COLO668 (cell line): ENCODE data around the gene TMEM163.
A peak's percentile ranks its signal among the peaks of the same experiment; 100 is the strongest.
"Not testable (repeated sequence)": the region's sequence is repeated elsewhere in the genome, so short reads cannot be mapped to it uniquely, and the experiment has no call there.

Experiments used
- DNase-seq: peaks from one replicate; lab custom pipeline; 2025; ENCODE audit not compliant: unreplicated experiment; lab: John Stamatoyannopoulos, UW

The TMEM163 gene

DNA sequence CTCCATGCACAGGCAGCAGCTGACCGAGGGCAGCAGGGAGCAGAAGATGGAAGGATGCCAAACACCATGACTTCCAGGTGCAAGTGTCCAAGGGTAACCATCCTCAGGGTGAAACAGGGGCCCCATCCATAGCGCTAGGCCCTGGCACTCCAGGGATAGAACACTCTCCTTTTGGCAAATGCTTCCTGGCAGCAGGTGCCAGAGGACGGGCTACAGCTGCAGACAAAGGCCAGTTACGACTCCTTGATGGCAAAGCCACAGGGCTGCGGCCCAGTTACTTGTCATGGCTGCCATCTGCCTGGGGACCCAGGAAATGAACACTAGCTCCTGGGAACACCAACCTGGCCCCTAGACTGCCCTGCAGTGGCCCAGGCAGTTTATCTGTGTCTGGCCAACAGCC is 178.8 kb downstream of the TMEM163 start:
- peak; percentile 41 for DNase-seq

DNA sequence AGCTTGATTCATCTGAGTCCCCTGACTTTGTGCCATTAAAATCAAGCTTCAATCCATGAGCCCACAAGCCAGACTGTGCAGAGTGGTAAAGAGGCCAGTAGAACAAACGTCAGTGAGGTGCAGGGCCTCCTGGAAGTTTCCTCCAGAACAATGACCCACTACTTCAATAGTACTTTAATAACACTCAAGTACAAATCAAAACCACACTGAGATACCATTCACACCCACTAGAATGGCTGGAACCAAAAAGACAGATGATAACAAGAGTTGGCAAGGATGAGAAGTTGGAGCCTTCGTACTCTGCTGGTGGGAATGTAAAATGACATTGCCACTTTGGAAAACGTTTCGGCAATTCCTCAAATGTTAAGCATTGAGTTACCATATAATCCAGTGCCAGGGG is 181.1 kb downstream of the TMEM163 start:
- DNase-seq: no peak

DNA sequence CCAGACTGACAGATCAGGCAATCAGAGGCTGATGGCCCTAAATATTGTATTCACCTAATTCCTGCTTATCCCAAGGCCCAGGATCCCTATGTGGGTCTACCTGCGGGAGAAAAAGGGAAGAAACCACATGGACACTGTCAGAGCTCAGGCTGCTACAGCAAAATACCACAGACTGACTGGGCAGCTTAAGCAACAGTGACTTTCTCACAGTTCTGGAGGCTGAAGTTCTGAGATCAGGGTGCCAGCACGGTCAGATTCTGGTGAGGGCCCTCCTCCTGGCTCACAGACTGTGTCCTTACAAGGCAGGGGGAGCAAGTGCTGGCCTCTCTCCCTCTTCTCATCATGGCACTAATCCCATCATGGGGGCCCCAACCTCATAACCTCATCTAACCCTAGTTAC is 181.7 kb downstream of the TMEM163 start:
- no peak for DNase-seq

DNA sequence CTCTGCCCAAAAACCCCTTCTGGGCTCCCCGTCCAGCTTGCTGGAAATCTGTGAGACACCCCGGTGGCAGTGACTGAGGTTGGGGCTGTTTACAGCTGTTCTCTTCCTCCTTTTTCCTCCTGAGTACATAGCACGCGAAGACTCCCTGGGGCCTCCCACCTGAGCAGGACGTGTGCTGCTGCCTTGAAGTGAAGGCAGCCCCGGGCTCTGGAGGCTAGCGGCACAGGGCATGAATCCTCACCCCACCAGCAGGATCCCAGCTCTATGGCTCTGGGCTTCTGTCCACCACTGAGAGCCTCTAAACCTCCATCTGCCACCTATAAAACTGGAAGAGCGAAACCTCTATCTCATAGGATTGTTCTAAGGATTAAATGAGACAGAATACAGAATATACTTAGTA is 182.5 kb downstream of the TMEM163 start:
- no peak for DNase-seq

DNA sequence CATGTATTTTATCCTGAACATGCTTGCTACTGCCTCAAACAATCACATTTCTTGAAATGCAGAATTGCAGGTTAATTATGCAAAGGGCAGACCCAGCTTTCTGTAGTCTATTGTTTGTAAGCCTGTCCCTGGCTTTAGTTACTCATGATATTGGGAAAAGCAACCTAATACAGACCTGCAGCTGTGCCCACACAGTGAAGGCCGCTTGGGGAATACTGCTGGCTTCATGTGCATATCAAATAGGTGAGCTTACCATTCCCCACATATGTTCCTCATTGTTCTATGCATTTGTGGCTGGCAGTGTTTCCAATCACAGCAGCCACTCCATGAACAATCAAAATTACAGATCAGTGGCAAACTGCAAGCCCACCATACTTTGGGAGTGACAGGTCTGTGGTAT is 186.3 kb downstream of the TMEM163 start:
- no peak for DNase-seq

DNA sequence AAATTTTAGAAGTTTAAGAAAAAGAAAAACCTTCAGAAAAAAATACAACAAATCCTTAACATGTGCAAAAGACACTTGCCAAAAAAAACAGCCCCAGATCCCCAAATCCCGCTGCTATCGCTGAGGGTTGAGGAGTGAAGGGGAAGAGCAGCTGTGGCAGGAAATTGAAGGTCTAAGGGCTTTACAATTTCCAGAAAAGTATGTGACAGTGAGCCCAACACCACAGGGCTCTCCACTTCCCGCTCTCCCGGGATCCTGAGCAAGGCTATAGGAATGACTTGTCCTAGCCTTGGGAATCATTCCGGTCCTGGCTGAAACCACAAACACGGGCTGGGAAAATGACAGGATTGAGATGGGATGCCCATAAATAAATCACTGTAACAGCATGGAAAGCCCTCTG is 191.4 kb downstream of the TMEM163 start:
- no peak for DNase-seq

DNA sequence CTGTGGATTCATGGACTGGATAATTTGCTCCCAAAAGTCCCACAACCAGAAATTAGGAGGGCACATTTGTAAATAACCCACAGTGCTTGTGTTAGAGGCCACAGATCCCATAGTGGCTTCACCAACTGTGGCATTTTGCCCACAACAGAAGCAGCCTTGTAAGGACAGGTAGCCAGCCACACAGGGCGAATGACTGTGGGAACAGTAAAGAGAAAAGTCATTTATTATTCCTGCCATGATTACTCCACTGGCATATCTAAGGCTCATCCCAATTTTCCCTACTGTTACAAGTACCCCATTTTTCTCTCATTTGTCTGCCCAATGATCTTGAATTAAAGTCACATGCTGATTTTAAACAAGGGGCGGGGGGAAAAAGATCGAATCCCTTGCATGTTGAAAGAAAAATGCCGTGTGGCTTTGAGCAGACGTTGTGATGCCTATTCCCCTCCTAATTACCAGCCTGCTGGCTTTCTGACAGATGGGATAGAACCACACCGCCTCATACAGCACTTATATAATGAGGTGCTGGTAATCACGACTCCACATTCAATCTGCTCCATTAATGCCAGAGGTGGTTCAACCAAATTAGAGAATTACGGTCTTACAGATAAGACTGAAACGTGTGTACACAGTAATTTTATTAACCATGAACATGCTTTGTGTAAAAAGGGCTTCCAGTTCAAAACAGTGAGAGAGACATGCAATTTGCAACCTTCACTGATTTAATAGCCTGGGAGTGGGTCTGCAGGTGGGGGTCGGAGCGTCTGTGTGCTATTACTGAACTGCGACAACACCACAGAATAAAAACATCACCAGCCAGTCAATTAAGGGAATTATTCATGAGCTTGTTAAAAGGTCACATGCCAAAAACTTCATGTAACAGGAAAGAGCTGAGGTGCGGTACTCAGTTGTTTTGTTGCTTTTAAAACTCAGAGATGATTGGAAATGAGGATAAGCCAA is 196.0 kb downstream of the TMEM163 start:
- DNase-seq: no peak

DNA sequence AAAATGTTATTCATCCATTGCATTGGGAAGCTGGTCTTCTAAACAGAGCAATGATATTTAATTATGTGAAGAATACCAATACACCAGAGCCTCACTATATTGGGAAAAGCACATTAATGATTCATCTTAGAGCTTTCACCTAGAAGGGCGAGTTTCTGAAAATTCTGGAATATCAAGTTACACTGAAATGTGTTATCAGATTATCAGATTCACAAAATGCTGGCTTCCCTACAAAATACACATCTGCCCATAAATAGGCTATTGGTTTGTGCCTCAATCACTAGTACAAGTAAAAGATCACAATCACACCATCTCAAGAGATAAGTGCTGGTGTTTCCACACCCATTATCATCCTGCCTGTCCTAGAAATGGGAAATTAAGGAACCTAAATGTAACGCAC is 200.7 kb downstream of the TMEM163 start:
- DNase-seq: no peak

DNA sequence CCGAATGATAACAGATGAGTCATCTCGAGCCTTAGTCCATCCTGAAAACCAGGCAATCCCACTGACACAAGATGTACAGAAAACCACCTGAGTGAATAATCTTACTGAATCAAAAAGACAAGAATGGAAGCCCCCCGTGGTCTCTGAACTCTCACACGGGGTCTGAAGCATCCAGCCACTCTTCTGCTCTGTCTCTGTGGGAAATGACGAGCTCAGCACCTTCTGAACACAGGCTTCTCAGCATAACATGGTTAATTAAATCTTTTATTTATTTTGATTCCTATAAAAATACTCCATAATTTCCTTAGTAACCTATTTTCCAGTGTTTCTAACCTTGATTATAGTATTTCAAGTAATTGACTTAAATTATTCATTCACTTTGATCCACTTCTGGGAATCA is 203.7 kb downstream of the TMEM163 start:
- no peak for DNase-seq

DNA sequence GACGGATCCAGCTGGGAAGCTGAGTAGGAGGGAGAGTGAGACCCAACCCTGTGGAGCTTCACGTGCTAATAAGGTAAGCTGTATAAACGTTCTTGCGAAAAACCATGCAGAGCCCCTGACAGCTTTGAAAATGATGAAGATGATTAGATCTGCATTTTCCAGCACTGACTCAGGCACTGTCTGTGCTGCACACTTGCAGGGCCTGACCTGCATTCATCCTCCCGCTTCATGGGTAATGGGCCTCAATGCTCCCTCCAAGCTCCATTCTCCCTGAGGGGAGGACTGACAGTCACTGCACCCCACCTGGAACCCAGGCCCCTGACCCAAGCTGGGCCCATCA is 205.4 kb downstream of the TMEM163 start:
- no peak for DNase-seq

DNA sequence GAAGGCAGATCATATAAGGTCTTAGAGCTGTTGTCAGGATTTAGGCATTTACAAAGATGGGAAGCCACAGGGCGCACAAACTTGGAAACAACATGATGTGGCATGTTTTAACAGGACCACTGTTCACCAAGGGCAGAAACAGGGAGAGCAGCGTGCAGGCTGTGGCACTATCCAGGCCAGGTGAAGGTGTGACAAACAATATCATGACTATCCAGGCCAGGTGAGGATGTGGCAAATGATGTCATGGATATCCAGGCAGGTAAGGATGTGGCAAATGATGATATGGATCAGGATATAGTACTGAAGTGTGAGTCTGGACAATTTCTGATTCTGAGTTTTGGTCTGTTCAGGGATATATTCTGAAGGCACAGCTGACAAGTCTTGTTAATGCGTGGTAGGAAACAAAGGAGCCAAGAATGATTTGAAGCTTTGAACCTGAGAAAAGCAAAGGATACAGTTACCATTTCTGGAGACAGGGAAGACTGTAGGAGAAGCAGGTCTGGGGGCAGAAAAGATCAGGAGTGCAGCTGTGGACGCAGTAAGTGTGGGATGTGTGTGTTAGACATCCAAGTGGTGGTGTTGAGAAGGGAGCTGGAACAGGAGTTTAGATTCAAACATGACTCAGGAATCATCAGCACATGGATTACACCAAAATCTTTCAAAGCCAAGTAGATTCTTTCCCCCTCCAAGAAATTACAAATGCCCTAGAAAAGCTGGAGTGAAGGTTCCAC is 205.9 kb downstream of the TMEM163 start:
- DNase-seq: no peak

DNA sequence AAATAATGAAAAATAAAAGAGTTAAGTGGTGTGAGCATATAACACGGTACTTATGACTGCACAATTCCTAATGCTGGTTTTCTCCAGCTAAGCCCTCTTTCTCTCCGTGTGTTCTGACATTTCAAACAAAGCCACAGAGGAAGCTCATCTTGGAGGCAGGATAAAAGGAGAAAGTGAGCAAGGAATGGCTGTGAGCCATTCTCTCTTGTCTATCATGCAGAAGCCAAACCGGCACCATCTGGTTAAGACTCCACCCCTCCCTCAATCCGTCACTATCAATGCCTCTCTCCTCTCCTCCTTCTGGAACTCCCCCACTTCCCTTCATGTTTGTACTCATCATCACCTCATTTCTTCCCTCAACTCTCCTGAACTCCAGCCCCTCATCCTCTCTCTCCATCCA is 210.4 kb downstream of the TMEM163 start:
- peak; percentile 39 for DNase-seq

DNA sequence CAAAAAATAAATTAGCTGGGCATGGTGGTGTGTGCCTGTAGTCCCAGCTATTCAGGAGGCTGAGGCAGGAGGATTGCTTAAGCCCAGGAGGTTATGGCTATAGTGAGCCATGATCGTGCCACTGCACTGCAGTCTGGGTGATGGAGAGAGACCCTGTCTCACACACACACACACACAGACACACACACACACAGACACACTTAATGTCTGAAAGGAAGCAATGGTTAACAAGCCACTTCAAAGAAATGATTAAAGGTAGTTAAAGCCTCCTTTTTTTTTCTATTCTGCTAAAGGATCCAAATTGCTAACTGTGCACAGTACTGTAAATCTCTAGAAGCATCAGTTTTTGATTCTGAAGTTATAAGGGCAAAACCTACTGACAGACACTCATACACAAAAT is 211.1 kb downstream of the TMEM163 start:
- no peak for DNase-seq

DNA sequence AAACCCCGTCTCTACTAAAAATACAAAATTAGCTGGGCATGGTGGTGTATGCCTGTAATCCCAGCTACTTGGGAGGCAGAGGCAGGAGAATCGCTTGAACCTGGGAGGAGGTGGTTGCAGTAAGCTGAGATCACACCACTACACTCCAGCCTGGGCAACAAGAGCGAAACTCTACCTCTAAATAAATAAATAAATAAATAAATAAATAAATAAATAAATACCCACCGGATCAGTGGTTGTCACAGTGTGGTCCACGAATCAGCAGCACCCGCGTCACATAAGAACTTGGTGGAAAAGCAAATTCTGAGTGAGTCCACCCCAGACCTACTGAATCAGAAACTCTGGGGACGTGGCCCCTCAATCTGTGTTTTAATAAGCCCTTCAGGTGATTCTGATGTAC is 211.6 kb downstream of the TMEM163 start:
- not testable (repeated sequence) for DNase-seq

DNA sequence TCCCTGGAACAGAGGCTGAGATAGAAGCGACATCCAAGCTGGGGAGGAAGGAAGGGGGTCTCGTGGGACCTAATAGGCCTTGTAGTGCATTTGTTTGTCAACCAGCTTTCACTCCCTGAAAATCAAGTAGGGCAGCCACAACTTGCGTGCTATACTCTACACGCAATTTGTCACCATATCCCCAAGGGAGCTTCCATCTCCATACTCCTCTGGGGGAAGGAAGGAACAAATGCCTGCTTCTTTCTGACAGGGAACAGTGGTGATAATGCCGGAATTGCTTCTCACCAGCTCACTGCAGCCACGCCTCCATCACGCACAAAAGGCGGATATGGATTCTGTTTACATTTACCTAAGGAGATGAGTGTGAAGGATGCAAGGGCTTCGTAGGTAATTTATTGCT is 213.4 kb downstream of the TMEM163 start:
- no peak for DNase-seq

DNA sequence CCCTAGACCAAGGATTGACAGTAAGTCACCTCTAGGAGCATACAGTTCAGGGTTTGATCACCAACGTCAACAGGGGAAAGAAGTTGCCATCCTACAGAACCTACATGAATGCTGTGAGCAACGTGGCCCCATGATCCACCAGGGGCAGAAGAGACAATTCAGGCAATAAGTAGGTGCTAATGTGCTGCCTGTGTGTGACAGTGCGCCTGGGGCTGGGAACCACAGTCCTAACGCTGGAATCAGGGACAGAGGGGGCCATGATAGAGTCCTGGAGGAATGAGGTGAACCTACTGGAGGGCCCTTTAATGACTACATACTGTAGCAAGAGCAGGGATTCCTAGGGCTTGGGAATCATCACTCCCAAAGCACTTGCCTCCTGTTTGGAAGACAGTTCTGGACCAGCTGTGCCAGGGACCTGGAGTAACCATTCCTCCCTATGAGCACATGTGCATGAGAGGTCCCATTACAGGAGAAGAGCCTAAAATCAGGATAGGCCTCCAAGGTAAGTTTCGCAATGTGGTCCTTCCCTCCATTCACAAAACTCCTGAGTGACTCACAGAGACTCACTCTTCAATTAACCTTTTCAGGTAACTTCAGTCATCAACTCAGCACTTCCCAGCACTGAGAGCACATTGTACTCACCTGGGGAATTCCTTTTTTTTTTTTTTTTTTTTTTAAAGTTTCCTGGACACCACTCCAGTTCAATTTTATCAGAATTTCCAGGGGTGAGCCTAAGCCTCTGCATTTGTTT is 214.0 kb downstream of the TMEM163 start:
- DNase-seq: no peak

DNA sequence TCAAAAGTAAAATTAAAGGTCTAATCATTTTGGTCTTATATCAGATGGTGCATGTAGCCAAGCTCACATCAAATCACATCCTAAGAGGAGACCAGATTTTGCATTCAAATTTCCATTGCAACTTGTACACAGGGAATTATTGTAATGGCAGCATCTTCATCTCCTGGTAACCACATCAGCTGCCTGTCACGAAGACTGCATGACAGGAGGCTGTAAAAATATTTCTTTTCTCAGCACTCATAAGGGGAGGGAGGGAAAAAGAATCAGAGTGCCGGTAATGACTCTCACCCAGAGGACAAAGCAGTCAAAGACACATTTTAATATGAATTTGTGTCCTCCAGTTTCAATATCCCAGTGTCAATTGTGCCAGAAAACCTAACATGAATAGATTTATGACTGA is 216.7 kb downstream of the TMEM163 start:
- DNase-seq: no peak

DNA sequence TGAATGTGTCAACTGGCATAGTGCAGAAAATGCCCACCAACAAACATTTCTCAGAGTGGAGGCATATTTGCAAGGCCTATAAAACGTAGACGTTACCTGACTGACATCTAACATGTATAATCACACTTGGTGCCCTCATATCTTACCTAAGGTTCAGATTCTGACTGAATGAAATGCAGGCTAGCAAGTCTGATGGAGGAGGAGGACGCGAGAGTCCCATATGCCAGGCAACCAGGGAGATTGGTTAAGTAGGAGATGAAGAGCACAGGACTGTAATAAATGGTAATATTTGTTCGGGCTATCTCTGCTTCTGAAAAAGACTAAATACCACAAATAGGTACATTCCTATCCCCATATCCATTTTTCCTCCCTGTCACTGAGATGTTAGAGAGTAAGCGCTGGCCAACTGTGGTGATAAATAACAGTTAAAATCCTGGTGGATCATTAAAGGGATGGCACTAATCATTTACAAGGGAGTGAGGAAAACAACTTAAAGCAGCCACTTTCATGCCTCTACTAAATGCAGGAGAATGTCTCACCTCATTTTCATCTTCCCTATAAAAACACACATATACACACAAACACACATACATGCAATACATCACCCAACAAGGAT is 217.2 kb downstream of the TMEM163 start:
- DNase-seq: no peak

DNA sequence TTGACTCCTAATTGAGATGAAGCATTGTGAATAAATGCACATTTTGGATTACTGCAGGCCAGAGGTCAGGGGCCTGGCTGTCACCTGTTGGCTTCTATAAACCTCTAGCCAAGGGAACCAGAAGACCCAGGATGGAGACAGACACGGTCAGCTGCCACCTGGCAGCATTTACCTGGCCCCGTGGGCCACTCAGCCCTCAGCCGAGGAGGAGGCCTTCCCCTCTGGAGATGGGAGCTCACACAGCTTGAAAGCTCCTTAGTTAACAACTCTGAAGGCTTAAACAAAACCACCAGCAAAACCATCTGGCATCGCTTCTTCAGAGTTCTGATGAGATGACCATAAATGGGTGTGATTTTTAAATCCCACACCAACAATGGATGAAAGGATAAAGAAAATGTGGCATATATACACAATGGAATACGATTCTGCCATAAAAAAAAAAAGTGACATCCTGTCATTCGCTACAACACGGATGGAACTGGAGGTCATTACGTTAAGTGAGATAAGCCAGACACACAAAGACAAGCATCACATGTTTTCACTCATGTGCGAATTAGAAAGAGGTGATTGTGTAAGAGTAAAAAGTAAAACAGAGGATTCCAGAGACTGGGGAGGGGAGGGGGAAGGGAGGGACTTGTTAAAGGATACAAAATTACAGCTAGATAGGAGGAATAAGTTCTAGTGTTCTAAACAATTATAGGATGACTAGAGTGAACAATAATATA is 218.4 kb downstream of the TMEM163 start:
- DNase-seq: no peak

DNA sequence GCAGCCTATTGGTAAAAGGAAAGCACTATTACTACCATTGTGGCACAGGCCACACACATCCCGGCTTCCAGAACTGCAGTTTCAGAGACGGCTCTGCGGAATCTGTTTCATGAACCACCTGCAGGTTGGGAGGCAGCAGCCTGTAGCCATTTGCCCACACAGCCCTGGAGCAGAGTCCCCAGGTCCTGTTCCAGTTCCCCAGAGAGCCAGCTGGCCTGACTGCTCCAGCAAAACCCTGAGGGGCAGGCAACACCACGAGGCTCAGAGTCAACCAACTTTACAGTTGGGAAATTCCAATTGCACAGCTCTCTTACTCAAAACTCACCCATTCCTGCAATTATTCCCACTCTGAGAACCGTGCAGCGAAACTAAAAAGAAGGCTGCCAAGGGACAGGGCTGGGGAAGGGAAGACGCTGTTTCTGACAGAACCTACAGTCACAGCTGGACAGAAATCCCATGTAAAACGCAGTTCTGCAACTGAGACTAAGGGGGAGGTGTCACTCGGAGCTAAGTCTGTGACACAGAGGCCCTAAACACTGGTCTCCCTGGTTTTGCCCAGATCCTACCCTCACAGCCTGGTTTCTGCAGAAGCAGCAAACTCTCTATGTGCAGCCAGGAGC is 219.4 kb downstream of the TMEM163 start:
- DNase-seq: no peak
